Right renal pelvis (tissue), 4 donors: Measurements from ENCODE around the gene TSHZ2. TPM values are rescaled to one million over a fixed set of nuclear protein-coding genes. Genes with fewer than 3 reads are reported as not detected.
"Not testable (repeated sequence)": the region's sequence is repeated elsewhere in the genome, so short reads cannot be mapped to it uniquely, and the experiment has no call there.

ENCODE experiments used
- DNase-seq, 4 donors: peaks; one replicate each; pipeline ENCODE4 v3.0.0-alpha.2; 2013; ENCODE audit warnings: low read depth in 4 of 4, low spot score in 3 of 4, missing footprints in 1 of 4
- polyA plus RNA-seq, 4 donors: library from polyadenylated mRNA; unstranded; fragments of 120-200 nt; gene quantifications; one replicate each; pipeline ENCODE4 v1.2.1, GENCODE V29; 2013; ENCODE audit not compliant: insufficient read length in 4 of 4

TSHZ2 gene
- polyA plus RNA-seq, 4 donors = 12.6 to 14.2 (median 12.9) TPM

DNA sequence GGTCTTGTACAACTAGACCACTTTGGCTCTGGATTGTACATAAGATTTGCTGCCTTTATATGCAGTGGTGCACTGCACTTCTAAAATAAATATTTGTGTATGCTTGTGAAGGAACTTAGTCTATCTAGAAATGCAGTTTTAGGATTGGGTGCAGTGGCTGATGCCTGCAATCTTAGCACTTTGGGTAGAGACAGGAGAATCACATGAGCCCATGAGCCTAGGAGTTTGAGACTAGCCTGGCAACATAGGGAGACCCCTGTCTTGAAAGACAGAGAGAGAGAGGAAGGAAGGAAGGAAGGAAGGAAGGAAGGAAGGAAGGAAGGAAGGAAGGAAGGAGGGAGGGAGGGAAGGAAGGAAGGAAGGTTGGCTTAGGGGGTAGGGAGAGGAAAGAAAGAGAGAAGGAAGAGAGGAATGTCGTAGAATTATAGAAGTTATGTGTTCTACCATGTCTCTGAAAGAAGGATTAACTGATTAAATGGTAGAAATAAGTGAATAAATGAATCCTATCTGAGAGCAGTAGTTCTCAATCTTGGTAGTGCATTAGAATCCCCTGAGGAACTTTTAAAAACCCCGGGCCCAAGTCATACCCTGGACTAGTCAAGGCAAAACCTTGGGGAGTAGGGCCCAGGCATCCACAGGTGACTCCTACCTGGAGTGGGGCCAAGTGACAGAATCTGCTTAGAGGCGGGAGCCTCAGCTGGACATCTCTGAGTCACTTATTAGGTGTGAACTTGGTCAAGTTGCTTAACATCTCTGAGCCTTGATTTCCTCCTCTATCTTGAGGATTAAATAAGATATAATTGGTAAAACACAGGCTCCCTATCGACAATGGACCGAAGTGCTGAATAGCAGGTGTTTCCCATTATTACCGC, 491.2 kb downstream of the TSHZ2 start:
- no peak for DNase-seq

DNA sequence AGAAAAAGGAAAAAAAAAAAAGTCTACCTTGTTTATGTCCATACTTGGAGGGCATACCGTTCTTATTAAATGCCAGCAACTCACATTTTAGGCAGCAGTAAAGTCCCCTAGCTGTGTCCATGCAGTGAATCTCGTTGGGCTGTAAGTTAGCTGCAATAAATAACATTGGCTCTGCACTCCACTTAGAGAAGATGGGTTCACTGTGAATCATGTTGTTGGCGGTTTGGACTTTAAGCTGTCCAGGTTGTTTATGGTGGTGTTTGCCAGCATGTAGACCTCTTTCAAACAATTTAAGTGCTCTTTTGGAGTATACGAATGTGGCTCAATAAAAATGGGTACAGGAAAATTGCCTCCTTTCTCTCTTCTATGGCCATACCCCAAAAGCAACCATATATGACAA, 494.1 kb downstream of the TSHZ2 start:
- no peak for DNase-seq

DNA sequence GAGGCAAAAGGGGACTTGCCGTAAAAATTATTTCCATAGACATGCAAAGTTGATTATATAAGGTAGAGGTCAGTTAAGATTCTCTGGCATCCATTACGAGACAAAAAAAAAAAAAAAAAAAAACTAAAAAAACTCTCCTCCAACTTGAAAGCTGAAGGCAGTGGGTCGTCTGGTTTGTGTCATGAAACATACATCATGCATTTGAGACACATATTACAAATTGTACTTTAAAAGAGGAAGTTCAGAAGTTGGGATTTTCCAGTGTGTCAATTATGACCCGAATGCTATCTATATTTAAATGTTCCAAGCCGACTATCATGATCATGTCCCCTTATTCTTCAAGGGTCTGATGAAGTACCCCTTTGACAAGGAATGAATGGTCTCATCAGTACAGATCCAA, 496.4 kb downstream of the TSHZ2 start:
- DNase-seq = no peak

DNA sequence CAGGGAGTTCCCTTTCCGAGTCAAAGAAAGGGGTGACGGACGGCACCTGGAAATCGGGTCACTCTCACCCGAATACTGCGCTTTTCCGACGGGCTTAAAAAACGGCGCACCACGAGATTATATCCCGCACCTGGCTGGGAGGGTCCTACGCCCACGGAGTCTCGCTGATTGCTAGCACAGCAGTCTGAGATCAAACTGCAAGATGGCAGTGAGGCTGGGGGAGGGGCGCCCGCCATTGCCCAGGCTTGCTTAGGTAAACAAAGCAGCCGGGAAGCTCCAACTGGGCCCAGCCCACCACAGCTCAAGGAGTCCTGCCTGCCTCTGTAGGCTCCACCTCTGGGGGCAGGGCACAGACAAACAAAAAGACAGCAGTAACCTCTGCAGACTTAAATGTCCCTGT, 500.7 kb downstream of the TSHZ2 start:
- not testable (repeated sequence) for DNase-seq

DNA sequence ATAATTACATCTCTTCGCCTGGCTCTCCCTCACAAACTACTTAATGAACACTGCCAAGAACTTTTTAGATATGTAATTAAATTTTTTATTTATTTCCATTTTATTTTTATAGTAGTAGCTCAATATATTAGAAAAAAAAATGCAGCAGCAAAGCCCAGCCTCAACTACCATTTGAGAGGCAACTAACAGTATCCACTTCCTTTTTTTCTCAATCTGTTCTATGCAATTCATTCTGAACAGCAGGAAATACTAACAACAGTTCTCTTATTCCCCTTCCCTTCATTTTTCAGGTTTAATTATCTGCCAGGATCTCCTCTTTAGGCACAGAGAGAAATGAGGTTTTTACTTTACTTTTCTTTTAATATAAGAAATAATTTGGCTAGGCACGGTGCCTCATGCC, 508.8 kb downstream of the TSHZ2 start:
- no peak for DNase-seq

DNA sequence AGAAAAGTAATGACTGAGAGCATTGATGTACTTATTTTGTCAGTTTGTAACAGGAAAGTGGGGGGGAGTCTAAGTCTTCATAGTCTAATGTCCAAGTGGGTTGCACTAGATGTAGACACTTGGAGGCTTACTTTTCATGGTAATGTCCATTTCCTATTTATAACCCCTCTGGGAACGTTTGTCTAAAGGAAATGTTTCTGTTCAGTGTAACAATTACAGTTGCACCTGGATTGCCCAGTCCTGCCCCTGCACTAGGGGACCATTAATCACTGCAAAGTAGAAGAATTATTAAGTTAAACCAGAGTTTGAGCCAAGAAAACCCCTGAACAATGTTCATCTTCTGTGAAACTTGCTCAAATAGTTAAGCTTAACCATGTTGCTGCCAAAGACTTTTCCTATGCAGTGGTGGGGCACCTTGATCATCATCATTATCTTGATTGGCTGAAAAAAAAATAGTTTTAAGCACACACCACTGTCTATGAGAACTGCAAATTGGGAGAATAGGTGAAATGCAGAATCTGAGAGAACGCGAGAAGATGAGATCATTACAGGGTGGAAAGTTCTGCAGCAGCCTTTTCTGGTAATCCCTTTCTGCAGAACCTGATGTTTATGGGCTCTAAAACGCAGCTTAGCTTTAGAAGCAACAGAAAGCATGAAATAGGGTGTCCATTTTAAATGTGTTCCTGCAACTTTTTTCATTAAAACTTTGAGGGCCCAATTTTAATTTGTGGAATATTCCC, 515.5 kb downstream of the TSHZ2 start:
- DNase-seq = no peak

DNA sequence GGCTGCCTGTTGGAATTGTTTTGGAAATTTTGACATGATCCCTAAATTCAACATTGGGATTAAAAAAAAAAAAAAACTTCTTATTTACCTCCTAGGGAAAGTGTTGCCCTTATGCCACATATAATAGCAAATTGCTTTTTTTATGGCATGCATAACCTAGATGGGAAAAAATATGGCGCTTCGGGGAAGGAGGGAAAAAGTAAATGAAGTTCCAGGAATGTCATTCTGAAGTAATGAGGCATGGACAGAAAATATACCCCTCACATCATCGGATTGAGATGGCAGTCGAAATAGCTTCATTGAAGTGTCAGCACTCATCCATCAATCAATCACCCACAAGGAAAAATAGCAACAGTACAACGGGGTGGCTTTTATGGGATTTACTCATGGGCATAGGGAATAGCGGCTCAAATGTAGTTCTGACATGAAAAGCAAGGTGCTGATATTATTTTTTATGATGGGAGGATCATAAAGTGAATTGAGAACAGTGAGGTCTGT, 516.7 kb downstream of the TSHZ2 start:
- DNase-seq = no peak

DNA sequence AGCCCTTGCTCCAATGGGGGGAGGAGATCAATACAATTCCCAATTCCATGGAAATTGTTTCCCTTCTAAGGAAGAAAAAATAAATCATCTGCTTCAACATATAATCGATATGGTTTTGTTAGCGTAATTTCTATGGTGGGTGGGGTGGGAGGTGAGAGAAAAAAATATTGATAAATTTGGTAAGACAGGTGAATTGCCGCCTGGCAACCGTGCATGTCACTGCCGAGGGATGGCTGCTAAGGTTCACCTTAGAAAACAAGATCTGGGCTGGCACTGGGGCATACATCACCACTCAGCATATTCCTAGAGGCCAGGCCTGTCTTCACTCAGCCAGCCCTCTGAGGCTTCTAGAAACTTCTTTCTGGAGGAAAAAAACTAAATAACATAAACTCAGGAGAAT, 517.4 kb downstream of the TSHZ2 start:
- DNase-seq = no peak

DNA sequence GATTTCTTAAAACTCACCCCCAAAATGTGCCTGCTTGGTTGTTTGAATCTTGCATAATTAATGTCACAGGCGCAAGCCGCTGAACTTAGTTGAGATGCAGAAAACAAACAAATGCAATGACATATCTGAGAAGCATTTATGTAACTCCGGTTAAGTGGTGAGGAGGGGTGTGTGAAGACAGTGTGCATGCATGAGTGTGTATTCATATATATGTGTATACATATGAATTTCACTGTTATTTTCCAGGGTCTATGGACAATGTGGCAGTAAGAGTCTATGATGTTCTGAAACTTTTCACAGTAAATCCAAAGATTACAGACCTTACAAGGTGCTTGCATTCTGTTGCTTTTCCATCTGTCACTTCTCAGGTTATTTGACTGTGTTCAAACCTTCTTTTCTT, 518.5 kb downstream of the TSHZ2 start:
- DNase-seq = no peak

DNA sequence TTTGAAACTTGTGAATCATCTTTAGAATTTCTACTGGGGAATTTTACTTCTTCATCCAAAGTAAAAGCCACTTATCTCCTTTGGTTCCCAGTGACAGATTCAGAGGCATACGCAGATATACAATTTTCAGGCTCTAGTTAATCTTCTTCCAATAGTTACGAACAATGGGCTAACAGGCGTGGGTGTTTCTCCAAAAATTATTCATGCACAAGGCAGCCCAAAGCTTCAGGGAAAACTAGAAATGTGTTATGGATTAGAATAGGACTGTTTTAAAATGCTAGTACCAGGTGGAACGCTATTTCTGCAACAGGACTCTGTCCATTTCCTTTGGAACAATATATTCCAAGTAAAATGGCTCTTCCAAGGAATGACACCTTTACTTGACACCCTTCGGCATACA, 519.3 kb downstream of the TSHZ2 start:
- DNase-seq = no peak

DNA sequence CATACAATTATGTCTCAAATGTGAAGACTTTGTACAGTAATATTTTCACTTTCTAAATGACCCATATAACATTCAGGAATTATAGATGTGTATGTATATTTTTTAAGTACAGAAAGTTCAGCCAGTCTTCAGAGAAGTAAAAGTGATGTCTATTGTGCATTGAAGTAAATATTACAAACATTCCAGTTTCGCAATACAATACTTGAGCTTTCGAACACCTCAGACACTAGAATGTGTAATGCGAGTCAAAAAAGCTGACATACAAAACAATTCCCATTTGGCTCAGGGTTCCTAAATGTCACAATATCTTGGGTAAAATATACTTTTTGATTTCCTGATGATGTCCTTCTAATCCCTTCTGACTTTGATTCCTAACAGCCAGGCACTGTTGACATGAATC, 520.1 kb downstream of the TSHZ2 start:
- DNase-seq = no peak

DNA sequence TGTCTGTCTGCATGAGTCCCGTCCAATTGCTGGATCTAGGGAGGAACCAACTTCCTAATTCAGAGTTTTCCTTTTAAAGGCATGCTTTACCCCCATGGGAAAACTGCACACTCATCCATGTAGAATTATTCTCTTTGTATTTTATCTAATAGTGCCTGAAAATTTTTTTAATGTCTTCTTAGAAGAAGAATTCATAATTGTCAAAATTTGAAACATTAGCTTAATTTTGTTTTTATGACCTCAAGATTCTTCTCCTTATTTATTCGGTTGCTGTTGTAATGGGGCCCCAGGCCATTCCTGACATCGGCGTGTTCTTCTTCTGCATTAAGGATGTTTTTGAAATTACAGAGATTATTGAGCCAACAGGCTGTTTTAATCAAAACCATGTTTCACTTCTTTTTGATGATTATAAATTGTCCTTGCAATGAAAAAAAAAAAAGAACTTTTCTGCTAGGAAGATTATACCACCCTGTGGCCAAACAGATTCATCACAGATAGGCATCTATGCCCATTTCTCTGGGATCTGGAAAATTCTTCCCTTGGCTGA, 521.2 kb downstream of the TSHZ2 start:
- DNase-seq = no peak

DNA sequence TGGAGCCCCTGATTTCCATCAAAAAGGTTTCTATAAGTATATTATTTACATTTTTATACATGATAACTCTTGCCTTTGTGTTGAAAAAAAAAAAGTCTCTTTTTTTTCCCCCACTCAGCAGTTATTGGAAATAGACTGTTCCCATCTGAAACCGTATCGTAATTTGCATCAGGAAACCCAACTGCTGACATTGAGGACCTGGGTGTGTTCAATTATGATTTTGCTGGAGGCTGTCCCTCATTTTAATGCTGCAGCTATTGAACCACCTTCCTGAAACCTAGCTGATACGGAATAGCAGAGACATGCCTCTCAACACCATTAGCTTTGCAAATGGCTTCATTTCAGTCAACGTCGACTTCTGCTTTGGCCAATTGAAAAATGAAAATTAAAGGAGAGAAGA, 522.6 kb downstream of the TSHZ2 start:
- DNase-seq = no peak

DNA sequence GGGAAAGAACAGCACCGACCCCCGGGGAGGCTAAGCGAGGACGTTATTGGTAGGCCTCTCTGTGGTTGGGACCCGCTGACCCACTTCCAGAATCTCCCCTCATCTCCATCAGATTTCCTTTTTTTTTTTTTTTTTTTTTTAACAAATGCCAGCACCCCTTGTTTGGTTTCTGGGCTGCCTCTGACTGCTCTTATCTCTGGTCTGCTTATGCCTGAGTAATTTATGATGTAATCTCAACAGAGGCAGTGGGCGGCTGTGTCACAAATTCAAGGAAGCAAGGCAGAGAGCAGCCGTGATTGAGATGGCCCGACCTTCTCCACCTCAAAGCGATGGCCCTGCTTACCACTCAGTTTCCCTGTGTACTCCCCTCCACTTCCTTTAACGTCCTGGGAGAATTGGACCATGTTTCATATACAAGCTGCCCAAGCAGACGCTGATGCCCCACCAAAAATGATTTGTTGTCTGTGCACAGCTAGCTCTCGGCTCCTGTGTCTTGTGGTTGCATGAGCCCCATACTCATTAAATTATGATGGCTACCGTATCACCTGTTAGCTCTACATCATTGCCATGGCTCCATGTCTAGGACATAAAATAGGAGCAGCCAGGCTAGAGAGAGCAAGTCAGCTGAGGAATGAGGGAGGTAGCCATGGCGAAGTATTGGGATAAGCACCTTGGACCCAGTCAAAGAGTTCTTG, 523.4 kb downstream of the TSHZ2 start:
- no peak for DNase-seq

DNA sequence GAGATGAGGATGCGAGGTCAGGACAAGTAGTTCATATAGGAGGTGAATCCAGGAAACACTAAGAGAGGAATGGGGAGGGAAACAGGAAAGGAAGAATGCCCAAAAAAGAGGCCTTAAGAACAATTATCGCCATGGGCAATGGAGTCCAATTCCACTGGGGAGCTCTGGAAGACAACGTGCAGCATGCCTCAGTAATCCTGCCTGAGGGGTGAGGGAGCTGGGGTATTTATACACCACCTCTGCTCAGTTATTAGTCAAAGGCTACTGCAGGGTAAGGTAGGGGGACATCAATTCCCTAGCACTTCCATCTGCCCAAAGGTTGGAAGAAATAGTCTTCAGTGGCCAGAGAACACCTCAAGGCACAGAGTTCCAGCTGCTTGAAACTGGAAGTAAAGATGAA, 525.1 kb downstream of the TSHZ2 start:
- DNase-seq = no peak

DNA sequence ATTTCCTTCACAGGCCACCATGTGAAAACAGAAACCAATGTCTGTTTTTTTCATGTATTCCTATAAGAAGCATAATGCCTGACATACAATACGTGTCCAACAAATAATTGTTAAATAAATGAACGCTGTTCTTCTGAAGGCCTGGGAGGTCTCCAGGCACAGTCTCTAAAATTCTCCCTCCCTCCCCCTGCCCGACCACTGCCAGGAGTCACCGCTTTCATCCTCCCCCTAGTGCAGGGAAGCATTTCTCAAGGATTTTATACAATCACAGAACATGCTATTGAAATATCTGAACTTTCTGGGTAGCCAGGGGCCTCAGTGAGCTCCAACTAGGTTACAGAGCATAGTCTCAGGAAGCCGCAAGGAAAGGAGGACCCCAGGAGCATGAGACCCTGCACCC, 526.2 kb downstream of the TSHZ2 start:
- DNase-seq = no peak

DNA sequence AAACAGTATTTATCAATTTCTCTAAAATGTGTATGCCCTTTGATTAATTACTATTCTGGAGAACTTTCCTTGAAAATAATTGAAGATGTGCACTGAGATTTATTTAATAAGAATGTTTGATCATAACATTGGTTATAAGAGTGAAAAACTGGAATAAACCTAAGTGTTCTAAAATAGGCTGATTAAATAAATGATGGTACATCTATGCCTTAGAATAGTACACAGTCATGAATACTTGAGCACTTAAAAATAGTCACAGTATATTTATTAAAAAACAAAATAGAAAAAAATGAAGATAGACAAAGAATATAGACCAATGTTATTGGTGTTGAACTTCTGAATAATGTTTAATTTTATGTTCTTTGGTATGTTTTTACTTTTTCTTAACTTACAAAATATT, 528.5 kb downstream of the TSHZ2 start:
- no peak for DNase-seq

DNA sequence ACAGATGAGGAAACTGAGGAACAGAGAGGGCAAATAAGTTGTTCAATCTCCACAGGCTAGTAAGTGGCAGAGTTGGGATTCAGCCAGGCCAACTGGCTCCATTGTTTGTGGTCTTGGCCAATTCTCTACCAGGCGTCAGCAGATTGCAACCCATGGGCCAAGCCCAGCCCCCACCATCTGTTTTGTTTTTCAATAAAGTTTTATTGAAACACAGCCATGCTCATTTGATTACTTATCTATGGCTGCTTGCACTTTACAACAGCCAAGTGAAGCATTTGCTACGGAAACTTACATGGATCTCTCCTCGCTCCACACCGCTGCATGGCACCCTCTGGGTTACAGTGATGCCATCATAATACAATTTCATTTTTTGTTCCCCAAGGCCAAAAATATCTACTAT, 530.7 kb downstream of the TSHZ2 start:
- no peak for DNase-seq

DNA sequence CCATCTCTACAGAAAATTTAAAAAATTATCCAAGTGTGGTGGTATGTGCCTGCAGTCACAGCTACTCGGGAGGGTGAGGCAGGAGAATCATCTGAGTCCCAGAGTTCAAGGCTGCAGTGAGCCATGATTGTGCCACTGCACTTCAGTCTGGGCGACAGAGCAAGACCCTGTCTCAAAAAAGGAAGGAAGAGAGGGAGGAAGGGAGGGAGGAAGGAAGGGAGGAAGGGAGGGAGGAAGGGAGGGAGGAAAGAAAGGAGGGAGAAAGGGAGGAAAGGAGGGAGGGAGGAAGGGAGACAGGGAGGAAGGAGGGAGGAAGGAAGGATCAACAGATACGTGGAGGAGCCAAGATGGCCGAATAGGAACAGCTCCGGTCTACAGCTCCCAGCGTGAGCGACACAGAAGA, 531.4 kb downstream of the TSHZ2 start:
- no peak for DNase-seq

DNA sequence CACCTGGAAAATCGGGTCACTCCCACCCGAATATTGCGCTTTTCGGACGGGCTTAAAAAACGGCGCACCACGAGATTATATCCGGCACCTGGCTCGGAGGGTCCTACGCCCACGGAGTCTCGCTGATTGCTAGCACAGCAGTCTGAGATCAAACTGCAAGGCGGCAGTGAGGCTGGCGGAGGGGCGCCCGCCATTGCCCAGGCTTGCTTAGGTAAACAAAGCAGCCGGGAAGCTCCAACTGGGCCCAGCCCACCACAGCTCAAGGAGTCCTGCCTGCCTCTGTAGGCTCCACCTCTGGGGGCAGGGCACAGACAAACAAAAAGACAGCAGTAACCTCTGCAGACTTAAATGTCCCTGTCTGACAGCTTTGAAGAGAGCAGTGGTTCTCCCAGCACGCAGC, 531.9 kb downstream of the TSHZ2 start:
- DNase-seq = not testable (repeated sequence)

DNA sequence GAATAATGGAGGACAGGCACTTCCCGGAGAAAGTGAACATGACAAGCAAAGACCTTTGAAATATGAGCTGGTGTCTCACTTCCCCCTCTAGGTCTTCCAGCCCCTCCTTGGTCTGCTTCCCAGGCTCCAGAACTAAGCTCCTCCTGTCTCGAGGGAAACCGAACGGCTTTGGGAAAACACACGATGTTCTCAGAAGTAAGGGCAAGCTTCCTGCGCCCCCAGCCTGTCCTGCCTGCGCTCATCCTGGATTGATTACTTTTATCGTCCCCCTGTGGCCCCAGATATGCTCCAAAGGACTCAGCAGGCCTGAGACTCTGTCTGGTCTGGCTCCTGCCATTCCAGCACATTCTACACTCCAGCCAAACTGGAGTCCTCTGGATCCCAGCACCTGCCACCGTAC, 538.1 kb downstream of the TSHZ2 start:
- DNase-seq = no peak
